Trophoblast cell (in vitro differentiated cells and primary cell): ENCODE data around the gene AKAP13.

Source experiments
- DNase-seq, 2 donors: peaks; one replicate each; pipeline ENCODE4 v3.0.0-alpha.2; 2016
- H2AFZ ChIP-seq: 2 replicates; pipeline ENCODE4 v1.6.1; 2013; ENCODE audit warnings: low read length, moderate library complexity, mild to moderate bottlenecking; ENCODE audit not compliant: insufficient read depth, poor library complexity
- H2AK5ac ChIP-seq: 2 replicates; pipeline ENCODE4 v1.6.1; 2013; ENCODE audit warnings: mild to moderate bottlenecking, low read length
- H2BK120ac ChIP-seq: 2 replicates; pipeline ENCODE4 v1.6.1; 2013; ENCODE audit warnings: low read length, mild to moderate bottlenecking, moderate library complexity; ENCODE audit not compliant: insufficient read depth, poor library complexity
- H2BK12ac ChIP-seq: 2 replicates; pipeline ENCODE4 v1.6.1; 2013; ENCODE audit warnings: mild to moderate bottlenecking, low read length, moderate library complexity
- H2BK5ac ChIP-seq: 2 replicates; pipeline ENCODE4 v1.6.1; 2013; ENCODE audit warnings: low read length, low read depth, moderate library complexity, mild to moderate bottlenecking; ENCODE audit not compliant: poor library complexity
- H3K14ac ChIP-seq: 2 replicates; pipeline ENCODE4 v1.6.1; 2013; ENCODE audit warnings: mild to moderate bottlenecking, low read length
- H3K18ac ChIP-seq: 2 replicates; pipeline ENCODE4 v1.6.1; 2013; ENCODE audit warnings: mild to moderate bottlenecking, low read length
- H3K23ac ChIP-seq: 2 replicates; pipeline ENCODE4 v1.6.1; 2013; ENCODE audit warnings: low read length
- H3K27ac ChIP-seq: 2 replicates; pipeline ENCODE4 v1.5.1; 2013; ENCODE audit warnings: low read depth, mild to moderate bottlenecking, inconsistent platforms, low read length, moderate library complexity
- H3K27me3 ChIP-seq: 2 replicates; pipeline ENCODE4 v1.6.1; 2013; ENCODE audit warnings: inconsistent platforms, mild to moderate bottlenecking, low read length, moderate library complexity; ENCODE audit not compliant: insufficient read depth
- H3K36me3 ChIP-seq, 2 experiments: 1 replicate in 1 of 2; 2 replicates in 1 of 2; pipeline ENCODE4 v1.6.1; 2013; ENCODE audit warnings: low read length in 2 of 2, mild to moderate bottlenecking in 2 of 2, moderate library complexity in 1 of 2; ENCODE audit not compliant: insufficient read depth in 2 of 2, control insufficient read depth in 1 of 2
- H3K4ac ChIP-seq: 2 replicates; pipeline ENCODE4 v1.6.1; 2013; ENCODE audit warnings: low read depth, mild to moderate bottlenecking, low read length, moderate library complexity
- H3K4me1 ChIP-seq, 2 experiments: 1 replicate in 1 of 2; 2 replicates in 1 of 2; pipeline ENCODE4 v1.6.1; 2013; ENCODE audit warnings: low read length in 2 of 2, mild to moderate bottlenecking in 2 of 2, moderate library complexity in 1 of 2; ENCODE audit not compliant: insufficient read depth in 2 of 2, control insufficient read depth in 1 of 2
- H3K4me2 ChIP-seq: 2 replicates; pipeline ENCODE4 v1.6.1; 2013; ENCODE audit warnings: inconsistent platforms, mild to moderate bottlenecking, low read length, moderate library complexity
- H3K4me3 ChIP-seq: 2 replicates; pipeline ENCODE4 v1.5.1; 2013; ENCODE audit warnings: mild to moderate bottlenecking, low read depth, low read length, inconsistent platforms
- H3K79me1 ChIP-seq: one replicate; pipeline ENCODE4 v1.6.1; 2013; ENCODE audit warnings: low read length
- H3K79me2 ChIP-seq: 2 replicates; pipeline ENCODE4 v1.6.1; 2013; ENCODE audit warnings: low read length, mild to moderate bottlenecking; ENCODE audit not compliant: control insufficient read depth, insufficient read depth, poor library complexity
- H3K9ac ChIP-seq: 2 replicates; pipeline ENCODE4 v1.6.1; 2013; ENCODE audit warnings: mild to moderate bottlenecking, low read length
- H3K9me3 ChIP-seq: 2 replicates; pipeline ENCODE4 v1.6.1; 2013; ENCODE audit warnings: low read depth, mild to moderate bottlenecking, control low read depth, inconsistent platforms, low read length; ENCODE audit not compliant: insufficient read depth
- H4K12ac ChIP-seq: 2 replicates; pipeline ENCODE4 v1.6.1; 2013; ENCODE audit warnings: low read depth, mild to moderate bottlenecking, low read length, moderate library complexity
- H4K8ac ChIP-seq: 2 replicates; pipeline ENCODE4 v1.6.1; 2013; ENCODE audit warnings: low read depth, mild to moderate bottlenecking, low read length, moderate library complexity
- H4K91ac ChIP-seq: one replicate; pipeline ENCODE4 v1.6.1; 2013; ENCODE audit warnings: low read depth, mild to moderate bottlenecking, low read length, moderate library complexity
- WGBS: extraction: QIAGEN DNeasy Blood & Tissue Kit; methylation state at CpG from one replicate; pipeline ENCODE4 v1.1.7; 2013; ENCODE audit warnings: missing lambda C conversion rate; ENCODE audit not compliant: insufficient read length, insufficient coverage; ENCODE audit errors: extremely low coverage; 5-methylcytosine and 5-hydroxymethylcytosine counted together

The AKAP13 gene

DNA sequence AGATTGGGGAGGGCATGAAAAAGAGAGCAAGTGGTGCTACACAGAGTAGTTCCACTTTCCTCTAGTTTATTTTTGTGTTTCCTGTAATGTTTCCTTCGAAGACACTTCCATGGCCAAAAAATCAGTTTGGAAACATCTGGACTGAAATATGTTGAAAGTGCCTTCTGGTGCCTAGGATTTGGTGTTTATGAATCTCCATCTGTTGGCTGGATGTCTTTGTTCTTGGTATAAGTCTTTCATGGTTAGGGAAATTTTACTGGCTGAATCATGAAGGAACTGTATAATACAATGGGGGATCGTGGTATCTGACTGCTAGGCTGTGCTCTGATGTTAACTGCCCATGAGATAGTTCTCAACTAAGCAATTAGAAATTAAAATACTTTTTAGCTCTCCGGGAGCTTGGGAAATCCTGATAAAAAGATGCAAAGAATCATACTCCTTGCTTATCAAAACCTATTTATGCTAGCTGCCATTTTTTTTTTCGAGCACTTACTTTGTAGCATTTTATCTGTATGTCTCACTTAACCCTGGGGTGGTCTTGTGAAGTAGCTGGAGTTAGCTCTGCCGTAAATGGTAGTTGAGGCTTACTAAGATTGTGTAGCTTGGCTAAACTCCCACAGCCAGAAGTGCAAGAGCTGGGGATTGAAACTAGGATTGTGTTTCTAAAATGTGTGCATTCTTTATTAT is 21.9 kb downstream of the AKAP13 start:
- H3K9ac ChIP-seq = no peak overlapping the region
- peak overlapping the region; percentile 27 for H3K4ac ChIP-seq
- H2BK120ac ChIP-seq = no peak overlapping the region

DNA sequence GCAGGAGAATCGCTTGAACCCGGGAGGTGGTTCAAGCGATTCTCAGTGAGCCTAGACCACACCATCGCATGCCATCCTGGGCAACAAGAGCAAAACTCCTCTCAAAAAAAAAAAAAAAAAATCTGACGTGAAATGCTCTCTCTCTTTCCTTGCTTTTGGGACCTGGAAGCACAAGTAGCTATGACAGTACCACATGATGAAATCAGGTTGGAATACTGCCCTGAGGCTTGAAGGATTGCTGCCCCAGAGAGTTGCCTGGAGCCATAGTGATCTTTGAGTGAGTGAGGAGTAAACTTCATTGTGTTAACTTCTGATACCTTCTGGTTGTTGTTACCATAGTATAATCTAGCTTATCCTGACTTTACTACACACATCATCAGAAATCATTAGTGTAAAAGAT is 23.3 kb downstream of the AKAP13 start:
- Histone ChIP-seq H4K8ac (no peak overlapping the region), H3K4me1 (peaks cover 12 to 14% of the 10 kb centered on the region in 2 experiments), H2AK5ac (no peak overlapping the region), H2BK120ac (no peak overlapping the region), H3K27me3 (no peaks in the 10 kb centered on the region), H3K4me2 (no peak overlapping the region), H3K9me3 (no peaks in the 10 kb centered on the region), H2AFZ (no peak overlapping the region), H2BK12ac (no peak overlapping the region), H4K91ac (no peak overlapping the region), H3K36me3 (no peaks in the 10 kb centered on the region), H3K79me1 (peaks cover 8% of the 10 kb centered on the region), H3K27ac (no peak overlapping the region), H3K9ac (no peak overlapping the region), H3K4ac (no peak overlapping the region), H3K79me2 (peaks cover 8% of the 10 kb centered on the region), H3K14ac (no peak overlapping the region), H3K18ac (no peak overlapping the region), H3K23ac (no peak overlapping the region), H3K4me3 (no peak overlapping the region), H2BK5ac (no peak overlapping the region), H4K12ac (no peak overlapping the region)
- DNase-seq = peak; percentile 83 to 96
- no CpG with 5 or more reads among the region's 5 CpGs for WGBS

More for the DNA sequence above, 21.9 kb downstream of the AKAP13 start:
- Histone ChIP-seq H3K4me1 (peaks cover 6 to 8% of the 10 kb centered on the region in 2 experiments), H2AFZ (no peak overlapping the region), H3K9me3 (no peaks in the 10 kb centered on the region), H3K4me3 (no peak overlapping the region), H3K79me1 (peaks cover 4% of the 10 kb centered on the region), H3K4me2 (no peak overlapping the region), H3K36me3 (no peaks in the 10 kb centered on the region), H4K91ac (no peak overlapping the region), H3K18ac (no peak overlapping the region), H3K27ac (no peak overlapping the region), H2BK12ac (no peak overlapping the region), H3K14ac (no peak overlapping the region), H2BK5ac (no peak overlapping the region), H2AK5ac (no peak overlapping the region), H3K79me2 (peaks cover 4% of the 10 kb centered on the region), H4K12ac (no peak overlapping the region), H3K23ac (peak overlapping the region; percentile 70), H4K8ac (no peak overlapping the region), H3K27me3 (no peaks in the 10 kb centered on the region)
- no peak for DNase-seq
- WGBS = no CpG with 5 or more reads among the region's 5 CpGs

DNA sequence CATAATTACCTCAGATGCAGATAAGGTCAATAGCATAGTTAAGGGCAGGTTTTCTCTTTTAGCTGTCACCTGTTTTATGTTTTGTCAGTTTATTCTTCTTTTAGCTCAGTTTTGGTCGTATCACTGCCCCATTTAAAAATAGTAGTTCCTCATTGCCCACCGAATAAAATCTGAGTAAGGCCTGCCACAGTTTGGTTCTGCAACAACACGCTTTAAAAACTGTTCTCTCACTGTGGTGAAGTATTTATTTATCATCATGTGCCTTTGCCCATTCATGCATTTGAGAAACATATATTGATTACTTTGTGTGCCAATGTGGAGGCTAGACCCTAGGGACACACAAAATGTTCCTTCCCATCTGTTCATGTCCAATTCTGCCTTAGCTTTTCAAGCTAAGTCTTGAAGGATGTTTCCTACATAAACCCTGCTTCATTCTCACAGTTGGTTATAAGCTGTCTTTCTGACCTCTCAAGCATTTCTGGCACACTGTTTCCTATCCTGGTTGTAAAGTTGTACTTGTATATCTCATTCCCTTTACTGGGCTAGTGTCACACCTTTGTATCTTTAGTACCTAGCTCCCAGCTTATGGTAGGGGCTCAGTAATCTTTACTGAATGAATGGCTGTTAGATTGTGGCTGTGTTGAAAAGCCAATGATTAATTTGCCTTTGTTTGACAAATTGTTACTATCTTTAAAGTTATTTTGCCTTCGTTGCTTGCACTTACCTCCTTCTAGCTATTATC is 23.9 kb downstream of the AKAP13 start:
- no peaks in the 10 kb centered on the region for H3K27me3 ChIP-seq
- H3K4ac ChIP-seq = no peak overlapping the region
- no peak overlapping the region for H2BK5ac ChIP-seq
- H3K23ac ChIP-seq = no peak overlapping the region
- no peak overlapping the region for H3K9ac ChIP-seq
- no CpG with 5 or more reads among the region's 4 CpGs for WGBS
- H3K27ac ChIP-seq = no peak overlapping the region
- H3K79me2 ChIP-seq = peaks cover 8% of the 10 kb centered on the region
- H3K79me1 ChIP-seq = peaks cover 8% of the 10 kb centered on the region
- H2AFZ ChIP-seq = no peak overlapping the region
- no peak overlapping the region for H4K12ac ChIP-seq
- no peak overlapping the region for H3K4me2 ChIP-seq
- H3K18ac ChIP-seq = no peak overlapping the region
- H3K4me1 ChIP-seq = peaks cover 12 to 14% of the 10 kb centered on the region in 2 experiments
- H3K36me3 ChIP-seq = no peaks in the 10 kb centered on the region
- DNase-seq = no peak
- no peak overlapping the region for H2AK5ac ChIP-seq
- H2BK120ac ChIP-seq = no peak overlapping the region
- H2BK12ac ChIP-seq = no peak overlapping the region
- no peaks in the 10 kb centered on the region for H3K9me3 ChIP-seq
- no peak overlapping the region for H3K14ac ChIP-seq
- H3K4me3 ChIP-seq = no peak overlapping the region
- H4K91ac ChIP-seq = no peak overlapping the region
- no peak overlapping the region for H4K8ac ChIP-seq

DNA sequence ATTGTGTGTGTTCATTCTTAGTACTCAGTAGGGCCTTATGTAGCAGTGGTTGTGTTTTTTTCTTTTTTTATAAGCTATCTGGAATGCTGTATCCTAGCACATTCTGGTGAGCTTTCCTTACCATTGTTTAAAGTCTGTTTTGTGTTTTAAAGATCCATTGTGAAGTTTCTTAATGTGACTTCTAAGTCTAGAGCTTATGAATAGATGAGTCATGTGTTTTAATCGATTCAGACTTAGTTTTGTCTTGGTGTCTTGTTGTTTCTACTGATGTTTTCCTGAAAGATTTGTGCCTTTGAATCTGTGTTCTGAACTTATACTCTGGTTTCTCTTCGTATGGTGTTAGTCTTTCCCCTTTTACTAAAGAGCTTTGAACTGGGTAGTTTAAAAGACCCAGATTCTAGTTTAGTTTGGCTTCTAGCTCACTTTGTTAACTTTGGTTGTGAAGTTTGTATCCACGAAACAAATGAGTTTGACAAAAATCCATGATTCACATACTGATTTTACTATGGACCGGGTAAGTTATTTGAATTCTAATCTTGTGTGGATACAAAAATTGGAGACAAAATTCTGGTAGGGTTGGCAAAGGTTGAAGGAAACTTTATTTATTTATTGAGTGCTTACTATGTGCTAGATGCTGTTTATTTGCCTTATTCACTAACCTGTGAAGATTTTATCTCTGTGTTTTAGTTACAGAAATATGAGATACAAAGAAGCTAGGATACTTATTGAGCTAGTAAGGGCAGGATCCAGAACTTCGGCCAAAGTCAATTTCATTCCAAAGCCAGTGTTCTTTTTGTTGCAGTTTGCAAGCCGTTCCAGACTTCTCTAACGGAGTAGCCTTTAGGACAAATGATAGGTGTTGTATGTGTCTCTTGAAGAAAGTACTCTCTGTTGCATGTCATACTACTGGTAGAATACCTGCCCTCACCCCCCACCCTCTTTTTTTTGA is 24.8 kb downstream of the AKAP13 start:
- no peak overlapping the region for H2BK120ac ChIP-seq
- no peaks in the 10 kb centered on the region for H3K9me3 ChIP-seq
- H3K79me2 ChIP-seq = peaks cover 6% of the 10 kb centered on the region
- DNase-seq = no peak
- no peak overlapping the region for H3K14ac ChIP-seq
- H3K9ac ChIP-seq = no peak overlapping the region
- no peak overlapping the region for H2AK5ac ChIP-seq
- no peak overlapping the region for H2BK5ac ChIP-seq
- H3K4me2 ChIP-seq = no peak overlapping the region
- H3K4me1 ChIP-seq = peaks cover 12 to 14% of the 10 kb centered on the region in 2 experiments
- no peak overlapping the region for H2BK12ac ChIP-seq
- no peak overlapping the region for H3K4me3 ChIP-seq
- peak overlapping the region; percentile 39 for H3K4ac ChIP-seq
- H3K18ac ChIP-seq = no peak overlapping the region
- no CpG with 5 or more reads among the region's 7 CpGs for WGBS
- H4K91ac ChIP-seq = no peak overlapping the region
- no peaks in the 10 kb centered on the region for H3K36me3 ChIP-seq
- no peaks in the 10 kb centered on the region for H3K27me3 ChIP-seq
- peaks cover 6% of the 10 kb centered on the region for H3K79me1 ChIP-seq
- no peak overlapping the region for H3K27ac ChIP-seq
- H3K23ac ChIP-seq = no peak overlapping the region
- no peak overlapping the region for H2AFZ ChIP-seq
- H4K12ac ChIP-seq = no peak overlapping the region
- no peak overlapping the region for H4K8ac ChIP-seq
